ENCODE measurements around the gene MRAS.

Gene MRAS

DNA sequence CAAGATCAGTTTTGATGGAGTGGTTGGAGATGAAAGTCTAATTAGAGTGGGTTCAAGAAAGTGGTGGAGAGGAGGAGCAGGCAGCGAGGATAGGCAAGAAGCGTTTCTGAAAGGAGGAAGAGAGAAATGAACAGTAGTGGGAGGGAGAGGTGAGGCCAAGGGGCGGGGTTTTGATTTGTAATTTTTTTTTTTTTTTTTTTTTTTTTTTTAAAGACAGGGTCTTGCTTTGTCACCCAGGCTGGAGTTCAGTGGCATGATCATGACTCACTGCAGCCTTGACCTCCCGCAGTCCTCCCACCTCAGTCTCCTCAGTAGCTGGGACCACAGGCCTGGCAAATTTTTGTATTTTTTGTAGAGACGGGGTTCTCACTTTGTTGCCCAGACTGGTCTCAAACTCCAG lies 36.6 kb downstream of the MRAS start:
- Mint-ChIP-seq H3K4me3 (no peak overlapping the region), H3K27me3 (peaks cover 1% of the 10 kb centered on the region), H3K4me1 (no peaks in the 10 kb centered on the region), H3K9me3 (no peaks in the 10 kb centered on the region), H3K27ac (no peak overlapping the region), H3K36me3 (no peaks in the 10 kb centered on the region)

- Mint-ChIP-seq H3K36me3 (no peaks in the 10 kb centered on the region), H3K4me1 (no peaks in the 10 kb centered on the region), H3K27ac (no peak overlapping the region), H3K9me3 (no peaks in the 10 kb centered on the region), H3K4me3 (no peak overlapping the region), H3K27me3 (peaks cover 1% of the 10 kb centered on the region)
Observed at GRCh38 chr3:138389144-138389601, 40.8 kb downstream of the MRAS start.

DNA sequence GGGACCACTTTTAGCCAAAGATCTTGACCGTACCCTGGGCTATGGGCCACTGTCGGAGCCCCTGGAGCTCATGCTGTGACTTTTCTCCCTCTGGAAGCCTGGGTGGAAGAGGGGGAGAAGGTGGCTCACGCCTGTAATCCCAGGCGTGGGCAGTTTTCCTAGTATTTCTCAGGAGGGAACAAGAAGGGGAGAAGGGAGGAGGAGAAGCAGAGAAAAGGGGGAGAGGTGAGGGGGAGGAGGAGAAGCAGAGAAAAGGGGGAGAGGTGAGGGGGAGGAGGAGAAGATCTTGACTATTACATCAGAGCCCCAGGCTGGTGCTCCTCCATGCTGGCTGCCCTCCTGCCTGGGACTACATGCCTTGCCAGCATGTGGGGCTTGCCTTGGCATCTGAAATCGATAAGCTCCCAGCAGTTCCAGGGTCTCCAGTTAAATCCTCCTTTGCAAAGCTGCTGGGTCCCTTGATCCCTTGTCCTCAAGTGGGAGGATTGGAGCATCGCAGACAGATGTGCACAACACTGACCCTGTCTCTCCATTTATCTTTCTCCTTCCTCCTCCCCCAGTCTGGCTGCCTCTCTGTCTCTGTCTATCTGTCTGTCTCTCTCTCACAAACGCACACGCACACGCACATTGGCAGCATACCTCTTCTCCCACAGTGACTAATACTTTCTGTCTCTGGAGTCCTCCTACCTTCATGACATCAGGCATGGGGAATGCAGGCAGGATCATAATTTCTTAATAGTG lies 41.6 kb downstream of the MRAS start:
- no peak overlapping the region for H3K27ac Mint-ChIP-seq
- no peaks in the 10 kb centered on the region for H3K4me1 Mint-ChIP-seq
- no peaks in the 10 kb centered on the region for H3K36me3 Mint-ChIP-seq
- no peaks in the 10 kb centered on the region for H3K9me3 Mint-ChIP-seq
- peaks cover 1% of the 10 kb centered on the region for H3K27me3 Mint-ChIP-seq
- no peak overlapping the region for H3K4me3 Mint-ChIP-seq

DNA sequence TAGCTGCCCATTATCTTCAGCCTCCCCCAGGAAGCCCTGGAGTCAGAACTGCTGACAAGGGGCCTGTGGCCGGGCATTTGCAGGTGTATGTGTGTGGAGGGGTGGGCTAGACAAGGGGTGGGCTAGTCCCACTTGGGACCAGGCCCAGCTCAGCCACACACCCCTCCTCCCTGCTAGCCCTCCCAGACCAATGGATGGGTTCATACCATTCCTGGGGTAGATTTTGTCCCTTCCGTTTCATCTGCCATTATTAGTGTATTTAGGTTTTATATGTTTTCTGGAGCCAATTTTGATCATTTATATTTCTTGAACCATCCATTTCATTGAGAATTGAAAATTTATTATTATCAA lies 42.2 kb downstream of the MRAS start:
- Mint-ChIP-seq H3K4me1 (no peaks in the 10 kb centered on the region), H3K36me3 (no peaks in the 10 kb centered on the region), H3K27me3 (peaks cover 1% of the 10 kb centered on the region), H3K27ac (no peak overlapping the region), H3K9me3 (no peaks in the 10 kb centered on the region), H3K4me3 (no peak overlapping the region)

- Mint-ChIP-seq H3K9me3 (no peaks in the 10 kb centered on the region), H3K4me3 (no peak overlapping the region), H3K4me1 (no peaks in the 10 kb centered on the region), H3K27ac (no peak overlapping the region), H3K36me3 (no peaks in the 10 kb centered on the region), H3K27me3 (no peaks in the 10 kb centered on the region)
Observed at GRCh38 chr3:138394156-138394555, 45.8 kb downstream of the MRAS start.

DNA sequence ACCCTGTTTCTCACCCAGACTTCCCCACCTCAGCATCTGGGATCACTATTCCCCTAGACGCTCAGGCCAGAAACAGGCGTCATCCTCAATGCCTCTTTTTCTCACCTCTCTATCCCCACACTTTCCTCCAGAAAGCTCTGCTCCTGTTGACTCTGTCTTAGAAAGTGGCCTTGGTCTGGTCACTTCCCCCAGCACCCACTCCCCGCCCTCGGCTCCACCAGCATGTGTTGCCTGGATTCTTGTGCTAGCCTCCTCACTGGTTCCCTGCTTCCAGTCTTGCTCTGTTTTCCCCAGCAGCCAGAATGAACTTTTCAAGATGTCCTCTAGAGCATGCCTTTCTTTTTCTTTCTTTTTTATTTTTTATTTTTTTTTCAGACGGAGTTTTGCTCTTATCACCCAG lies 46.3 kb downstream of the MRAS start:
- Mint-ChIP-seq H3K4me3 (no peak overlapping the region), H3K27me3 (no peaks in the 10 kb centered on the region), H3K4me1 (no peaks in the 10 kb centered on the region), H3K27ac (no peak overlapping the region), H3K9me3 (no peaks in the 10 kb centered on the region), H3K36me3 (no peaks in the 10 kb centered on the region)

DNA sequence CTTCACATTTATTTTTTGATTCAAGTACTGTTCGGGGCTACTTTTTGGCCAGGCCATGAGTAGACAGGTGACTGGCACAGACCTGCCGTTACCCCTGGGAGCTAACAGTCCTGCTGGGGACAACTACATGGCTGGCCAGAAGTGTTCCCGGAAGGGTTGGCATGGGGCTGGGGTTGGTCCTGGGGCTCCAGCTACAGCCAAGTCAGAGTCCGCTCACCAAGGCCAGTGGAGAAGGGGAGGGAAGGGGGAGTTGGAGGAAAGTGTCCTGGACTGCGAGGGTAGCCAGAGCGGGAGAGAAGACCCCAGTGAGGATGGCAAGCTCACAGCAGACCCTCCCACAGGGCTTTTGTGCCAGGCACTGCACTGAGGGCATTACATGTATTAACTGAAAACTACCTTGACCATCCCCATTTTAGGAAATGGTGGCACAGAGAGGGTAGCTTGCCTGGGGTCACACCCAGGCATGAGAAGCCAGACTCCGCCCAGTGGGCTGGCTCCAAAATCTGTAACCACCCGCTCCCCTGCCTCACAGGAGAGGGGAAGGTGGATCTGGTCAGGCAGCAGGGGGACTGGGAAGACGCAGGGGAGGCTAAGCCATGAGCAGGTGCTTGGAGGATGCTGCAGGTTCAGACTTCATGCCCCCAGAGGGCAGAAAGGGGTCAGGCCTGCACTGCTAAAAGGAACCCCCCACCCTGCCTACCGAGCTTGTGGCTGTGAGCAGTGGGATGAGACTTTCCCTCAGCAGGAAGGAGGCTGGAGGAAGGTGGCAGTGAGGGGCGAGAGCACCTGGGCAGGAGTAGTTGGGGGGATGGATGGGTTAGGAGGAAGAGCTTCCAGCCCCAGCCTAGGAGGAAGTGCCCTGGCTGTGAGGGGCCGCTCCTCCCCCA lies 47.7 kb downstream of the MRAS start:
- Mint-ChIP-seq H3K4me1 (no peaks in the 10 kb centered on the region), H3K27me3 (no peaks in the 10 kb centered on the region), H3K27ac (no peak overlapping the region), H3K36me3 (no peaks in the 10 kb centered on the region), H3K9me3 (no peaks in the 10 kb centered on the region), H3K4me3 (no peak overlapping the region)

- Mint-ChIP-seq H3K4me3 (no peak overlapping the region), H3K27me3 (no peaks in the 10 kb centered on the region), H3K36me3 (no peaks in the 10 kb centered on the region), H3K27ac (no peak overlapping the region), H3K9me3 (no peaks in the 10 kb centered on the region), H3K4me1 (no peaks in the 10 kb centered on the region)
Observed at GRCh38 chr3:138396752-138397410, 48.5 kb downstream of the MRAS start.

- Mint-ChIP-seq H3K27me3 (no peaks in the 10 kb centered on the region), H3K27ac (no peak overlapping the region), H3K4me3 (no peak overlapping the region), H3K9me3 (no peaks in the 10 kb centered on the region), H3K36me3 (no peaks in the 10 kb centered on the region), H3K4me1 (no peaks in the 10 kb centered on the region)
Observed at GRCh38 chr3:138397983-138398382, 49.6 kb downstream of the MRAS start.

- Mint-ChIP-seq H3K9me3 (no peaks in the 10 kb centered on the region), H3K36me3 (no peaks in the 10 kb centered on the region), H3K4me1 (no peaks in the 10 kb centered on the region), H3K4me3 (no peak overlapping the region), H3K27me3 (no peaks in the 10 kb centered on the region), H3K27ac (no peak overlapping the region)
Observed at GRCh38 chr3:138398791-138399575, 50.6 kb downstream of the MRAS start.

GRCh38 chr3:138399766-138400165 lies 51.4 kb downstream of the MRAS start:
- Mint-ChIP-seq H3K4me3 (no peak overlapping the region), H3K27me3 (no peaks in the 10 kb centered on the region)

GRCh38 chr3:138400651-138401070 lies 52.3 kb downstream of the MRAS start:
- no peaks in the 10 kb centered on the region for H3K4me1 Mint-ChIP-seq
- no peaks in the 10 kb centered on the region for H3K27me3 Mint-ChIP-seq
- no peaks in the 10 kb centered on the region for H3K9me3 Mint-ChIP-seq
- H3K36me3 Mint-ChIP-seq = no peaks in the 10 kb centered on the region
- no peak overlapping the region for H3K27ac Mint-ChIP-seq
- no peak overlapping the region for H3K4me3 Mint-ChIP-seq

More at GRCh38 chr3:138399766-138400165, 51.4 kb downstream of the MRAS start:
- Mint-ChIP-seq H3K9me3 (no peaks in the 10 kb centered on the region), H3K36me3 (no peaks in the 10 kb centered on the region), H3K27ac (no peak overlapping the region), H3K4me1 (no peaks in the 10 kb centered on the region)

DNA sequence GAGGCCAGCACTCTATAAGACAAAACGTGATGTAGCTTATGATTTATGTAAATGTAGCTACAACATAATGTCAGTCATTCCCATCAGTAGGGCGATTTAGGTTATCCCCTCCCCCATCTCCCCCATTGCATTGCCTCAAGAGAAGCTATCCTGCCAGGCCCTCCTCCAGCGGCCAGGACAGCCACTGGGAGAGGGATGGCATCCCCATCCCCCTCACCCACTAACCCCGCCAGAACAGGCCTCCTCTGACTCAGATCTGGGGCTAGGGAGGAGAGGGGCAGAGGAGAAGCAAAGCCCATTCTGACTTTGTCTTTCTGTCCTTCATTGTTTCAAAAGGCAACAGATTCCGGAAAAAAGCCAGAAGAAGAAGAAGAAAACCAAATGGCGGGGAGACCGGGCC lies 53.5 kb downstream of the MRAS start:
- Mint-ChIP-seq H3K36me3 (no peaks in the 10 kb centered on the region), H3K27me3 (no peaks in the 10 kb centered on the region)

GRCh38 chr3:138404121-138404520 lies 55.7 kb downstream of the MRAS start:
- Mint-ChIP-seq H3K36me3 (no peaks in the 10 kb centered on the region), H3K27me3 (no peaks in the 10 kb centered on the region), H3K27ac (no peak overlapping the region), H3K4me1 (no peaks in the 10 kb centered on the region), H3K9me3 (no peaks in the 10 kb centered on the region), H3K4me3 (no peak overlapping the region)

More for the DNA sequence above, 53.5 kb downstream of the MRAS start:
- Mint-ChIP-seq H3K27ac (no peak overlapping the region), H3K4me3 (no peak overlapping the region), H3K9me3 (no peaks in the 10 kb centered on the region), H3K4me1 (no peaks in the 10 kb centered on the region)

DNA sequence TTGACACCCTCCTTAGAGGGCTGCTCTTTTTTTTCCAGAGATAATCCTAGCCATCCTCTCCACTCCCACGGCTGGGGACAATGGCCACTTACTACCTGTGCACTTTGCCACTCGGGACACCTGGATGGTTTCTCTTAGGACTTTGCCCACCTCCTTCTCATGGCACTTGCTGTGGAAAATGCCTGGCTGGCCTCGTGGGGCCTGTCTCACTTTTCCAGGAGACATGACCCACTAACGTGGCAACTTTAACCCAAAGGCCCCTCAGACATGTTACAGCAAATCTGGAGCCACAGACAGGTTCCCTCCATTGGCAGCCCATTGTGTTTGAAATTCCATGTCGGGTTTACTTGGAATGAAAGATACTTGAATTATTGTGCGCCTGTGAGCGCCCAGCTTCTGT lies 56.6 kb downstream of the MRAS start:
- Mint-ChIP-seq H3K36me3 (no peaks in the 10 kb centered on the region), H3K27me3 (no peaks in the 10 kb centered on the region), H3K4me1 (no peaks in the 10 kb centered on the region), H3K9me3 (no peaks in the 10 kb centered on the region), H3K27ac (no peak overlapping the region), H3K4me3 (no peak overlapping the region)
